H1 (cell line): ENCODE results near the gene ROBO2. TPM values are rescaled to one million over a fixed set of nuclear protein-coding genes. Genes with fewer than 3 reads are reported as not detected.

Source experiments
- CTCF ChIA-PET: fragments of 300-600 bp; sonication (Branson Sonifier 250); formaldehyde crosslinking; loops from one replicate; lab custom pipeline; 2021; ENCODE audit not compliant: partially characterized antibody; lab: Charles Lee
- POLR2A ChIA-PET: fragments of 300-600 bp; sonication (Branson Sonifier 250); formaldehyde crosslinking; loops from one replicate; lab custom pipeline; 2021; ENCODE audit warnings: inconsistent platforms; ENCODE audit not compliant: partially characterized antibody; lab: Charles Lee
- DNase-seq, 2 experiments: peaks; one replicate each; pipeline versions ENCODE4 v3.0.0 to v3.0.0-alpha.2; 2010 to 2022; ENCODE audit warnings: low spot score in 2 of 2, low read depth in 1 of 2, mixed read lengths in 1 of 2
- FAIRE-seq: peaks from 2 replicates; lab custom pipeline; 2011; peaks lifted over from hg19 to GRCh38; lab: Jason Lieb, UNC
- H2AFZ ChIP-seq: 2 replicates; pipeline ENCODE4 v1.8.1; 2012; ENCODE audit warnings: low read length, inconsistent platforms
- H2AK5ac ChIP-seq: 2 replicates; pipeline ENCODE4 v1.6.1; 2013; ENCODE audit warnings: low read depth, low read length
- H2BK120ac ChIP-seq: replicated peaks from 2 replicates; pipeline ENCODE3; 2013; ENCODE audit warnings: low read depth, low read length, inconsistent platforms
- H2BK12ac ChIP-seq: 2 replicates; pipeline ENCODE4 v1.6.1; 2013; ENCODE audit warnings: low read depth, low read length
- H2BK15ac ChIP-seq: 2 replicates; pipeline ENCODE4 v1.6.1; 2013; ENCODE audit warnings: low read length
- H2BK20ac ChIP-seq: 2 replicates; pipeline ENCODE4 v1.6.1; 2013; ENCODE audit warnings: low read length
- H2BK5ac ChIP-seq: 2 replicates; pipeline ENCODE4 v1.6.1; 2013; ENCODE audit warnings: low read depth, low read length
- H3K14ac ChIP-seq: 2 replicates; pipeline ENCODE4 v1.6.1; 2013; ENCODE audit warnings: inconsistent platforms; ENCODE audit not compliant: insufficient read length
- H3K18ac ChIP-seq: 2 replicates; pipeline ENCODE4 v1.6.1; 2013; ENCODE audit warnings: low read length; ENCODE audit errors: extremely low read depth
- H3K23ac ChIP-seq: 2 replicates; pipeline ENCODE4 v1.6.1; 2013; ENCODE audit warnings: inconsistent platforms; ENCODE audit not compliant: insufficient read length
- H3K23me2 ChIP-seq: 2 replicates; pipeline ENCODE4 v1.6.1; 2013; ENCODE audit warnings: low read depth, low read length
- H3K27ac ChIP-seq: 2 replicates; pipeline ENCODE4 v1.6.1; 2011; ENCODE audit warnings: low read depth, low read length, inconsistent platforms
- H3K27me3 ChIP-seq, 4 experiments: replicated peaks in 1 of 4; 1 replicate in 1 of 4; 2 replicates in 3 of 4; pipeline versions ENCODE4 v1.6.1 to v1.8.1; 2011 to 2013; ENCODE audit warnings: low read length in 3 of 4, mild to moderate bottlenecking in 3 of 4, inconsistent platforms in 2 of 4, mixed read lengths in 2 of 4, moderate library complexity in 1 of 4; ENCODE audit not compliant: control insufficient read depth in 3 of 4, insufficient read depth in 3 of 4; ENCODE audit errors: extremely low read depth in 1 of 4
- H3K36me3 ChIP-seq, 4 experiments: 2 replicates each; pipeline versions ENCODE4 v1.6.1 to v1.8.1; 2011 to 2013; ENCODE audit warnings: mild to moderate bottlenecking in 4 of 4, low read length in 3 of 4, moderate library complexity in 2 of 4, control low read depth in 1 of 4, inconsistent platforms in 1 of 4; ENCODE audit not compliant: insufficient read depth in 4 of 4, control insufficient read depth in 2 of 4
- H3K4ac ChIP-seq: replicated peaks from 2 replicates; pipeline ENCODE3; 2013; ENCODE audit warnings: low read length, low read depth, mixed read lengths, inconsistent platforms; ENCODE audit not compliant: insufficient read length
- H3K4me1 ChIP-seq, 4 experiments: replicated peaks in 1 of 4; 1 replicate in 1 of 4; 2 replicates in 3 of 4; pipeline versions ENCODE4 v1.6.1 to v1.8.1; 2011 to 2013; ENCODE audit warnings: low read length in 3 of 4, inconsistent platforms in 2 of 4, mixed read lengths in 1 of 4; ENCODE audit not compliant: insufficient read depth in 4 of 4, control insufficient read depth in 3 of 4
- H3K4me2 ChIP-seq, 2 experiments: 2 replicates each; pipeline versions ENCODE4 v1.6.1 to v1.8.1; 2011 to 2013; ENCODE audit warnings: low read depth in 2 of 2, low read length in 2 of 2, control low read depth in 1 of 2, inconsistent platforms in 1 of 2, mild to moderate bottlenecking in 1 of 2; ENCODE audit not compliant: insufficient read depth in 1 of 2
- H3K4me3 ChIP-seq, 4 experiments: fragments of 200-600, 300-600 bp in 1 of 4; sonication (generic), shearing (Covaris generic), sonication (Bioruptor Twin) in 1 of 4; 2 replicates each; pipeline versions ENCODE4 v1.5.1 to v1.8.1; 2011 to 2016; ENCODE audit warnings: low read length in 4 of 4, low read depth in 3 of 4, control low read depth in 2 of 4, inconsistent platforms in 2 of 4, mild to moderate bottlenecking in 2 of 4, mixed read lengths in 1 of 4, moderate library complexity in 1 of 4; ENCODE audit not compliant: insufficient read depth in 2 of 4; ENCODE audit errors: extremely low read depth in 1 of 4
- H3K56ac ChIP-seq: replicated peaks from 2 replicates; pipeline ENCODE3; 2013; ENCODE audit warnings: low read depth, mild to moderate bottlenecking, mixed read lengths, low read length, inconsistent platforms; ENCODE audit not compliant: insufficient read length
- H3K79me1 ChIP-seq: 2 replicates; pipeline ENCODE4 v1.6.1; 2013; ENCODE audit warnings: low read depth, low read length, control low read depth
- H3K79me2 ChIP-seq, 2 experiments: 2 replicates each; pipeline versions ENCODE4 v1.6.1 to v1.8.1; 2012 to 2013; ENCODE audit warnings: low read length in 2 of 2, mild to moderate bottlenecking in 2 of 2, inconsistent platforms in 1 of 2; ENCODE audit not compliant: insufficient read depth in 2 of 2, control insufficient read depth in 1 of 2
- H3K9ac ChIP-seq, 4 experiments: replicated peaks in 1 of 4; 1 replicate in 1 of 4; 2 replicates in 3 of 4; pipeline versions ENCODE4 v1.6.1 to v1.8.1; 2011 to 2013; ENCODE audit warnings: low read depth in 3 of 4, low read length in 3 of 4, control low read depth in 2 of 4, mild to moderate bottlenecking in 2 of 4, moderate library complexity in 2 of 4, inconsistent platforms in 1 of 4; ENCODE audit errors: extremely low read depth in 1 of 4
- H3K9me3 ChIP-seq, 2 experiments: 2 replicates each; pipeline versions ENCODE4 v1.6.1 to v1.8.1; 2012 to 2013; ENCODE audit warnings: mild to moderate bottlenecking in 2 of 2, moderate library complexity in 2 of 2, control low read depth in 1 of 2, inconsistent platforms in 1 of 2, low read depth in 1 of 2, low read length in 1 of 2, mixed read lengths in 1 of 2; ENCODE audit not compliant: insufficient read depth in 2 of 2
- H4K20me1 ChIP-seq, 2 experiments: replicated peaks in 1 of 2; 2 replicates each; pipeline versions ENCODE3 to v1.8.1; 2011 to 2013; ENCODE audit warnings: inconsistent platforms in 2 of 2, low read length in 2 of 2, mild to moderate bottlenecking in 1 of 2; ENCODE audit not compliant: insufficient read depth in 2 of 2, control insufficient read depth in 1 of 2
- H4K5ac ChIP-seq: 2 replicates; pipeline ENCODE4 v1.6.1; 2013; ENCODE audit warnings: low read length, low read depth, mixed read lengths, inconsistent platforms; ENCODE audit not compliant: insufficient read length
- H4K8ac ChIP-seq: 2 replicates; pipeline ENCODE4 v1.8.0; 2013; ENCODE audit warnings: mild to moderate bottlenecking, moderate library complexity, low read length, inconsistent platforms; ENCODE audit not compliant: insufficient read depth; ENCODE audit errors: extremely low read depth
- H4K91ac ChIP-seq: replicated peaks from 2 replicates; pipeline ENCODE3; 2013; ENCODE audit warnings: low read length, mixed read lengths, inconsistent platforms; ENCODE audit not compliant: insufficient read length
- ASH2L ChIP-seq: fragments of 200-600, 300-600 bp; sonication (generic); IDR thresholded peaks from one replicate; pipeline ENCODE4 v1.7.1; 2017; ENCODE audit warnings: low read length
- CHD1 ChIP-seq: IDR thresholded peaks from 2 replicates; pipeline ENCODE4 v1.6.1; 2012; ENCODE audit warnings: low read depth, low read length, improper control_type of control experiment
- EZH2 ChIP-seq: fragments of 200-600 bp; sonication (generic); IDR thresholded peaks from 2 replicates; pipeline ENCODE4 v1.7.1; 2012; ENCODE audit warnings: low read depth, mild to moderate bottlenecking, moderate library complexity, low read length, inconsistent platforms; ENCODE audit not compliant: severe bottlenecking
- GTF2F1 ChIP-seq: IDR thresholded peaks from 2 replicates; pipeline ENCODE4 v1.6.1; 2012; ENCODE audit warnings: low read depth, low read length, improper control_type of control experiment, borderline replicate concordance
- JUND ChIP-seq: IDR thresholded peaks from 2 replicates; pipeline ENCODE4 v1.6.1; 2011; ENCODE audit warnings: mild to moderate bottlenecking, improper control_type of control experiment, low read length
- KDM5A ChIP-seq: fragments of 200-600 bp; IDR thresholded peaks from 2 replicates; pipeline ENCODE4 v1.7.1; 2012; ENCODE audit warnings: mild to moderate bottlenecking, low read length, inconsistent platforms, mixed read lengths
- RAD21 ChIP-seq, 2 experiments: IDR thresholded peaks in 1 of 2; conservative IDR thresholded peaks in 1 of 2; 2 replicates each; pipeline ENCODE4 v1.6.1; 2011; ENCODE audit warnings: low read depth in 2 of 2, low read length in 2 of 2, improper control_type of control experiment in 1 of 2, inconsistent platforms in 1 of 2, mild to moderate bottlenecking in 1 of 2, moderate library complexity in 1 of 2
- SIRT6 ChIP-seq: IDR thresholded peaks from one replicate; pipeline ENCODE4 v1.7.1; 2012; ENCODE audit warnings: low read length, inconsistent platforms
- SIX5 ChIP-seq: IDR thresholded peaks from 2 replicates; pipeline ENCODE4 v1.6.1; 2011; ENCODE audit warnings: mild to moderate bottlenecking, low read depth, low read length
- SRF ChIP-seq: IDR thresholded peaks from 2 replicates; pipeline ENCODE4 v1.6.1; 2011; ENCODE audit warnings: mild to moderate bottlenecking, low read depth, low read length, moderate library complexity
- TCF12 ChIP-seq: IDR thresholded peaks from 2 replicates; pipeline ENCODE4 v1.6.1; 2011; ENCODE audit warnings: low read depth, mild to moderate bottlenecking, low read length
- TEAD4 ChIP-seq: IDR thresholded peaks from 2 replicates; pipeline ENCODE4 v1.6.1; 2012; ENCODE audit warnings: low read depth, low read length, inconsistent platforms, mixed read lengths
- ZNF274 ChIP-seq: IDR thresholded peaks from 2 replicates; pipeline ENCODE4 v1.7.0; 2012; ENCODE audit warnings: low read length, borderline replicate concordance; ENCODE audit errors: extremely low read depth
- WGBS, 2 experiments: shearing (Covaris generic) in 1 of 2; methylation state at CpG; one replicate each; pipeline versions ENCODE4 v1.1.6 to v1.1.7; 2013 to 2015; ENCODE audit warnings: low lambda C conversion rate in 2 of 2, mixed read lengths in 2 of 2, inconsistent platforms in 1 of 2, low coverage in 1 of 2, missing lambda C conversion rate in 1 of 2; ENCODE audit not compliant: insufficient replicate concordance in 2 of 2, insufficient coverage in 1 of 2, insufficient read length in 1 of 2; ENCODE audit errors: extremely low coverage in 1 of 2, missing lambda C conversion rate in 1 of 2; 5-methylcytosine and 5-hydroxymethylcytosine counted together
- polyA plus RNA-seq, 7 experiments: library from polyadenylated mRNA; depleted of rRNA in 3 of 7; stranded (reverse) in 5 of 7; unstranded in 2 of 7; fragments of >200 nt in 5 of 7; fragments of 200-250 nt in 2 of 7; gene quantifications; 1 replicate in 5 of 7; 2 replicates in 1 of 7; 4 replicates in 1 of 7; pipeline versions ENCODE4 v1.2.1 to v1.2.3, GENCODE V29; 2011 to 2013; ENCODE audit warnings: missing spikeins in 2 of 7, mixed read lengths in 2 of 7
- total RNA-seq: library from RNA; stranded (reverse); fragmentation: NEBNext Ultra II Directional; extraction: Animal tissue kit (Norgen Biotek cat#: 25700); gene quantifications from 2 replicates; pipeline ENCODE4 v1.2.1, GENCODE V29; 2021

ROBO2 gene
- total and polyA plus RNA-seq, 2 of the 8 experiments (the other 6 are each of a cell fraction or from before 2014, with no cell fraction given), result 1.5 to 2.9 TPM

GRCh38 chr3:76998555-76998954, 41.3 kb upstream of the ROBO2 start:
- H3K18ac ChIP-seq, result no peak overlapping the region
- 89% methylated on average over 3 of the region's 3 CpGs; no CpG with 5 or more reads in 1 of the 2 experiments for WGBS, 2 experiments
- no peak overlapping the region for H2AK5ac ChIP-seq
- no peaks in the 10 kb centered on the region for H3K27me3 ChIP-seq
- H3K56ac ChIP-seq, result no peak overlapping the region
- H2BK120ac ChIP-seq, result no peak overlapping the region
- H3K79me2 ChIP-seq, result no peaks in the 10 kb centered on the region
- no peak overlapping the region for H4K91ac ChIP-seq
- H2BK12ac ChIP-seq, result no peak overlapping the region
- H4K8ac ChIP-seq, result no peak overlapping the region
- POLR2A ChIA-PET, result no interaction called here
- FAIRE-seq, result no peak
- H3K23ac ChIP-seq, result no peak overlapping the region
- H2AFZ ChIP-seq, result no peak overlapping the region
- H3K4me2 ChIP-seq, result no peak overlapping the region
- H3K4ac ChIP-seq, result no peak overlapping the region
- H3K27ac ChIP-seq, result no peak overlapping the region
- H3K4me3 ChIP-seq, result no peak overlapping the region
- H3K14ac ChIP-seq, result no peak overlapping the region
- no peaks in the 10 kb centered on the region for H3K9me3 ChIP-seq
- no peak for TF ChIP-seq JUND
- TF ChIP-seq RAD21 (IDR thresholded peaks at IDR 0.05 in 1 of 2, conservative IDR thresholded peaks at IDR 0.05 in 1 of 2; ENCODE audit: low read depth in 2 of 2, low read length in 2 of 2), result no peak
- TF ChIP-seq ZNF274, result no peak
- TF ChIP-seq SIRT6, result no peak
- TF ChIP-seq EZH2, result no peak
- TF ChIP-seq ASH2L, result no peak
- no peak for TF ChIP-seq TCF12
- TF ChIP-seq CHD1, result no peak
- no peak for TF ChIP-seq KDM5A
- TF ChIP-seq GTF2F1, result no peak
- no peak for TF ChIP-seq TEAD4
- TF ChIP-seq SIX5, result no peak
- TF ChIP-seq SRF, result no peak
- TF ChIP-seq, all 59 proteins: peak for 0
- H4K20me1 ChIP-seq, result no peaks in the 10 kb centered on the region
- DNase-seq, result no peak
- H3K4me1 ChIP-seq, result no peaks in the 10 kb centered on the region
- no peaks in the 10 kb centered on the region for H3K79me1 ChIP-seq
- no peaks in the 10 kb centered on the region; a peak in 1 of 8 replicates for H3K36me3 ChIP-seq
- no peak overlapping the region for H3K9ac ChIP-seq
- no peaks in the 10 kb centered on the region for H3K23me2 ChIP-seq
- no peak overlapping the region for H2BK20ac ChIP-seq
- CTCF ChIA-PET, result no interaction called here
- no peak overlapping the region for H2BK5ac ChIP-seq
- no peak overlapping the region for H2BK15ac ChIP-seq
- H4K5ac ChIP-seq, result no peak overlapping the region
